HG03060 (cell line): Measurements from ENCODE around the gene AMBN.
"Not testable (repeated sequence)": the region's sequence is repeated elsewhere in the genome, so short reads cannot be mapped to it uniquely, and the experiment has no call there.

ENCODE experiments used
- ATAC-seq: cut with Tn5 transposase; IDR thresholded peaks from one replicate; pipeline ENCODE4 v1.9.1; 2021; ENCODE audit warnings: low read depth, moderate number of reproducible peaks; ENCODE audit not compliant: unreplicated experiment

The AMBN gene

GRCh38 chr4:70606459-70606858 lies 14.4 kb downstream of the AMBN start:
- ATAC-seq, result no peak

GRCh38 chr4:70607334-70607853 lies 15.3 kb downstream of the AMBN start:
- no peak for ATAC-seq

GRCh38 chr4:70608324-70608723 lies 16.3 kb downstream of the AMBN start:
- no peak for ATAC-seq

GRCh38 chr4:70613306-70614183 lies 21.5 kb downstream of the AMBN start:
- ATAC-seq, result no peak

- ATAC-seq, result no peak
Observed at GRCh38 chr4:70614184-70614555, 22.1 kb downstream of the AMBN start.

GRCh38 chr4:70619288-70619687 lies 27.2 kb downstream of the AMBN start:
- no peak for ATAC-seq

DNA sequence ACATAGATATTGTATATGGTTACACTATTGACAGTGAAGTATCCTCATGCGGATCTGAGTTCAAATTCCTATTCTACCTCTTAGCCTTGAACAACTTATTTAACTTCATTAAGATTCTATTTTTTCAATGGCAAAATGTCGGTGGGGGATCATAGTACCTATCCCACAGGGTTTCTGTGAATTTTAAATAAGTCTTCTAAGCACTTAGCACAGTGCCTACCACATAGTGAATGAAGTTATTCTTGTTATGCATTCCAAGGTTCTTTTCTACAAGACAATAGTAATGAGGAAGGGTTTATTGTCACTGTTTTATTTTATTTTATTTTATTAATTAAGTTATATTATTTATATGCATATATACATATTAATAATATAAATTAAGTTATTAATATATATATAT lies 27.7 kb downstream of the AMBN start:
- no peak for ATAC-seq

DNA sequence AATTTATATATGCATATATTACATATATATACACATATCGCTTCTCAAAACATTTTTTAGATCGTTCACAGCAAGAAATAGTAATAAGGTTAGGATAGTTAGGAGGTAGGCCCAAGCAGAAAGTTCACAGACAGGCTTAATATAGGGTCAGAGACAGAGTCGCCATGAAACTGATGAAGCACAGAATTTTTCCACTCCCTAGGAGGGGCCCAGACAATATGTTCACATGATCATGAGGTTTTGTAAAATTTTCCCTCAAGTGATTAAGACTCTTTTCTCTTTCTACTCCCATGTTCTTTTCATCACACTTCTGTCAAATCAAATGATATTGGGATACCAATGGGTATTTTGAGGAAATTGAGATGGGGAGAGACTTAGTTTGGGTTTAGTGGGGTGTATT lies 31.3 kb downstream of the AMBN start:
- no peak for ATAC-seq

GRCh38 chr4:70624226-70624793 lies 32.3 kb downstream of the AMBN start:
- ATAC-seq, result no peak

DNA sequence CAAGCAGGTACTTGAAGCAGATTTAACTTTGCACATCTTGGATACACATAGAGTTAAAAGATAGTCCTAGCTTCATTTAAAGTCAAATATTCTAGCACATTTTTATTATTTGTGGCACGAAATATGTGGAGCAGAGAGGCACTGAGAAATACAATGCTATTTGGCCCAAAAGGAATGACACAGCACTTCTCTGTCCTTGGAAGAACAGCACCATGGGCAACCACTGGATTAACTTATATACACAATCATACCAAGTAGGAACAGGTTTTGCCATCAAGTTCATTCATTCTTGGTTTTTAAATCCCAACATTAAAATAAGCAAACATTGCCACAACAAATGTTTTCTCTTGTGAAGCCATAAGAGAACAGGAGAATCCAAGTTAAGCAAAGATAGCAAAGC lies 35.6 kb downstream of the AMBN start:
- ATAC-seq, result no peak

DNA sequence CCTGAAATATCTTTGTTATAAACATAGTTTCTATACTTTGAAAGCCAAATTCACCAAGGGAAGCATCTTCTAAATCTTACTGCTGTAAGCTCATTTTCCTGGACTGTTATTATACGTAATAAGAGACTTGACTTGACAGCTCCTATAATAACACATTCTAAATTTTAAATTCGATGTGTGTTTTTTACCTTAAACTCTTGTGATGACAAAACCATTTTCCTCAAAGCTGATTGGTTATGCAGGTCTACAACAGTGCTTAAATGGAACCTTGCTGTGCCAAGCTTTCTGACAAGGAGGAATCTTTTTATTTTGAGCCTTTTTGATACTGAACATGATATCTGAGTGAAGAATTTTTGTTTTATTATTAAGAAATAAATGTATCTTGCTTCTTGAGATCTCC lies 36.4 kb downstream of the AMBN start, which contains the start of gene ENAM:
Gene ENAM (plus strand): TSS at position 301 of the 400 bp plus-strand sequence. CDS start 757 bp downstream, outside the sequence.
- ATAC-seq, result no peak

GRCh38 chr4:70629469-70630090 lies 37.5 kb downstream of the AMBN start:
- ATAC-seq, result no peak

DNA sequence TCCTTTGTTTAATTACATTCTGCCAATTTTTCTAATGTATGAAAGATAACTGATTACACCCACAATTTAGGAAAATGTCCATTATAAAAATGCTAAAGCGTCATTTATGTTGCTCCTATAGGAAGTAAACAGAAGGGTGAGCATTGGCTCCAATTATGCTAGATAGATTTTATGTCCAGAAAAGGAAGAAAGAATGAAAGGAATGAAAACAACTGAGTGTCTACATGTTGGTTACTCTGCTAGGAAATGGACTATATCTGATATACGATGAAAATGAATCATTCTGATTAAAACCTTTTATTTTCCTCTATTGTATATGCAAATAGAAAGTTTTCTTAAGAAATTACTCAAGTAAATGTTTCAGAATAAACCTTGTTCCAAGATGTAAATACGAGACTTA lies 38.1 kb downstream of the AMBN start:
- no peak for ATAC-seq

DNA sequence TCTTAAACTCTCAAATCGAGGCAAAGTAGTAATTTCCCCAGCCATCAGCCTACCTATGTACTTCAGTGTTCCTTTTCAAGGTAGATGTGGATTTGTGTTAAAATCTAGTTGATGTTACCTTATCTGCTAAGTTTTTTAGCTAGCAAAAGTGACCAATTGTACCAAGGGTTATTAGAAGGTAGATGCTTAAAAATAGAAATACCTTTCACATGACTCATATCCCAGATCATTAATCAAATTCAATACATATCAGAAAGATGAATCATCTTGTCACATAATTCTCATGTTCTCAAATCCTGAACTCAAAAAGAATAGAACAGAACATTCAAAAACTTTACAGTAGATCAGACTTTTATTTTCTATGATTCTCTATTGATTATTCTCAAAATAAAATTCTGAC lies 40.0 kb downstream of the AMBN start:
- ATAC-seq, result no peak

GRCh38 chr4:70634482-70634881 lies 42.4 kb downstream of the AMBN start:
- ATAC-seq, result no peak

GRCh38 chr4:70637239-70637913 lies 45.3 kb downstream of the AMBN start:
- no peak for ATAC-seq

DNA sequence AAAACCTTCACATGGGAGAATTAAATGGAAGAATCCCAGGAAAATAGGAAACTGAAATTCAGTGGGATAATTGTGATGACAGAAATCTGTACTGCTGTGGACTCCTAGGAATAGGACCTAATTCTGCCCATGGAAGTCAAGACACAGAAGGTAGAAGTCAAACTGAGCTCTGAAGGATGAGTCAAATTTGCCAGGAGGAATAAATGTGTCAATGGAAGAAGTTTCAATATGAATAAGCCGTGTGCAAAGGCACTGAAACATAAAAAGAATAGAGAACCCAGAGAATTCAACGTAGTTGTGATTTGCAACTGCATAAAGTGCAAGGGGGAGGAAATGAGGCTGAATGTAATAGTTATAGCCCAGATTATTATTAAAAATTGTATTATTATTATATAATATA lies 48.1 kb downstream of the AMBN start:
- ATAC-seq, result no peak

GRCh38 chr4:70650741-70651140 lies 58.7 kb downstream of the AMBN start:
- not testable (repeated sequence) for ATAC-seq

GRCh38 chr4:70651864-70652506 lies 59.9 kb downstream of the AMBN start:
- ATAC-seq, result no peak

DNA sequence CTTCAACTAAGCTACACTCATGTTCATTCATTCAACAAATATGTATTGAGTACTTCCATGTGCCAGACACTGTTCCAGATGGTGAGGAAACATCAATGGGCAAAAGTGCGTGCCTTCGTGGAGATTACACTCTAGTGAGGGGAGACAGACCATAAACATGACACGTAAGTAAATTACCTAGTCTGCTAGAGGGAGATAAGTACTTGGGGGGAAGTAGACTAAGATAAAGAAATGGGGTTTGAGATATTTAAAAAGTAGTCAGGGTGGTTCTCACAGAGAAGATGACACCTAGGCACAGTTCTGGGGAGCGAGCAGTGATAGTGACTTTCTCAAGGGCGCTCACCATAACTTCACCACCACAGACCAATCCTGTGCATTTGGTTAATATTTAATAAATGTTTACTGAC lies 62.6 kb downstream of the AMBN start:
- ATAC-seq, result no peak
